HepG2 (cell line): ENCODE measurements around the gene USP5. TPM values are rescaled to one million over a fixed set of nuclear protein-coding genes. Genes with fewer than 3 reads are reported as not detected.

Source experiments
- ATF7 ChIP-seq, 2 experiments: fragments of 450-650 bp in 1 of 2; sonication (generic) in 1 of 2; formaldehyde crosslinking in 1 of 2; IDR thresholded peaks; 2 replicates each; pipeline versions ENCODE4 v1.4.0 to v1.6.1; 2016 to 2020; ENCODE audit warnings: antibody characterized with exemption in 1 of 2, mild to moderate bottlenecking in 1 of 2, missing genetic modification reagents in 1 of 2
- ATF7-NPFF ChIP-seq: sonication (generic); formaldehyde crosslinking; IDR thresholded peaks from 2 replicates; pipeline ENCODE4 v1.8.1; 2023; ENCODE audit warnings: mild to moderate bottlenecking, low read depth, missing genetic modification reagents, moderate library complexity
- CBX1 ChIP-seq: IDR thresholded peaks from one replicate; pipeline ENCODE4 v1.6.1; 2016; ENCODE audit warnings: antibody characterized with exemption, low read depth
- HDAC2 ChIP-seq: sonication (generic); formaldehyde crosslinking; IDR thresholded peaks from 2 replicates; pipeline ENCODE4 v1.4.0; 2020; ENCODE audit warnings: missing genetic modification reagents
- MLLT10 ChIP-seq: sonication (generic); formaldehyde crosslinking; IDR thresholded peaks from 2 replicates; pipeline ENCODE4 v1.4.0; 2020; ENCODE audit warnings: missing genetic modification reagents
- MTF2 ChIP-seq: sonication (generic); formaldehyde crosslinking; IDR thresholded peaks from 2 replicates; pipeline ENCODE4 v1.5.0; 2020; ENCODE audit warnings: missing genetic modification reagents, borderline replicate concordance
- RAD51 ChIP-seq: fragments of 450-650 bp; IDR thresholded peaks from 2 replicates; pipeline ENCODE4 v1.6.1; 2016; ENCODE audit warnings: borderline replicate concordance
- TCF7L2 ChIP-seq: IDR thresholded peaks from 2 replicates; pipeline ENCODE4 v1.6.1; 2011; ENCODE audit warnings: mild to moderate bottlenecking, low read depth, low read length, moderate library complexity
- TEAD2 ChIP-seq: sonication (generic); formaldehyde crosslinking; IDR thresholded peaks from 2 replicates; pipeline ENCODE4 v1.9.0; 2021; ENCODE audit warnings: missing genetic modification reagents
- TGIF2 ChIP-seq: IDR thresholded peaks from 2 replicates; pipeline ENCODE4 v1.6.1; 2016; ENCODE audit warnings: control low read depth, missing compliant biosample characterization
- ZNF263 ChIP-seq: sonication (generic); formaldehyde crosslinking; IDR thresholded peaks from 2 replicates; pipeline ENCODE4 v1.4.0; 2020; ENCODE audit warnings: missing genetic modification reagents
- ZNF598 ChIP-seq: sonication (generic); formaldehyde crosslinking; IDR thresholded peaks from 2 replicates; pipeline ENCODE4 v1.5.1; 2020; ENCODE audit warnings: mild to moderate bottlenecking, missing genetic modification reagents, borderline replicate concordance
- polyA plus RNA-seq, 8 experiments: library from polyadenylated mRNA; depleted of rRNA in 3 of 8; stranded (reverse) in 7 of 8; unstranded in 1 of 8; fragments of >200 nt; fragmentation: Illumina TruSeq in 4 of 8; extraction: Trizol in 4 of 8; gene quantifications; 2 replicates each; pipeline versions ENCODE4 v1.2.1 to v1.2.3, GENCODE V29; 2011 to 2016; ENCODE audit warnings: low read depth in 4 of 8, missing spikeins in 1 of 8, mixed read lengths in 1 of 8; ENCODE audit not compliant: insufficient read depth in 1 of 8
- total RNA-seq, 5 experiments: library from RNA; depleted of rRNA; stranded (reverse); fragments of >200 nt; fragmentation: Illumina TruSeq; extraction: Trizol; gene quantifications; 2 replicates each; pipeline ENCODE4 v1.2.3, GENCODE V29; 2016; ENCODE audit warnings: low read depth in 1 of 5
- TF ChIP-seq, protein P1 (sequence below), 2 experiments: sonication (generic) in 1 of 2; formaldehyde crosslinking in 1 of 2; IDR thresholded peaks; 2 replicates each; pipeline versions ENCODE4 v1.5.1 to v1.6.1; 2011 to 2020; ENCODE audit warnings: borderline replicate concordance in 1 of 2, low read depth in 1 of 2, low read length in 1 of 2, mild to moderate bottlenecking in 1 of 2, missing genetic modification reagents in 1 of 2, moderate library complexity in 1 of 2
- TF ChIP-seq, protein P2 (sequence below): sonication (generic); formaldehyde crosslinking; IDR thresholded peaks from 2 replicates; pipeline ENCODE4 v1.8.0; 2022; ENCODE audit warnings: missing genetic modification reagents, mild to moderate bottlenecking, inconsistent platforms, borderline replicate concordance
- TF ChIP-seq, protein P3 (sequence below): sonication (generic); formaldehyde crosslinking; IDR thresholded peaks from 2 replicates; pipeline ENCODE4 v1.8.0; 2022; ENCODE audit warnings: missing genetic modification reagents, low read depth, mild to moderate bottlenecking, borderline replicate concordance
- TF ChIP-seq, protein P4 (sequence below): sonication (generic); formaldehyde crosslinking; IDR thresholded peaks from 2 replicates; pipeline ENCODE4 v1.5.0; 2020; ENCODE audit warnings: mild to moderate bottlenecking, missing genetic modification reagents, borderline replicate concordance

The USP5 gene
- total and polyA plus RNA-seq, 2 of the 13 experiments (the other 11 are each of a cell fraction or from before 2014, with no cell fraction given): 39.6 to 56.0 TPM

DNA sequence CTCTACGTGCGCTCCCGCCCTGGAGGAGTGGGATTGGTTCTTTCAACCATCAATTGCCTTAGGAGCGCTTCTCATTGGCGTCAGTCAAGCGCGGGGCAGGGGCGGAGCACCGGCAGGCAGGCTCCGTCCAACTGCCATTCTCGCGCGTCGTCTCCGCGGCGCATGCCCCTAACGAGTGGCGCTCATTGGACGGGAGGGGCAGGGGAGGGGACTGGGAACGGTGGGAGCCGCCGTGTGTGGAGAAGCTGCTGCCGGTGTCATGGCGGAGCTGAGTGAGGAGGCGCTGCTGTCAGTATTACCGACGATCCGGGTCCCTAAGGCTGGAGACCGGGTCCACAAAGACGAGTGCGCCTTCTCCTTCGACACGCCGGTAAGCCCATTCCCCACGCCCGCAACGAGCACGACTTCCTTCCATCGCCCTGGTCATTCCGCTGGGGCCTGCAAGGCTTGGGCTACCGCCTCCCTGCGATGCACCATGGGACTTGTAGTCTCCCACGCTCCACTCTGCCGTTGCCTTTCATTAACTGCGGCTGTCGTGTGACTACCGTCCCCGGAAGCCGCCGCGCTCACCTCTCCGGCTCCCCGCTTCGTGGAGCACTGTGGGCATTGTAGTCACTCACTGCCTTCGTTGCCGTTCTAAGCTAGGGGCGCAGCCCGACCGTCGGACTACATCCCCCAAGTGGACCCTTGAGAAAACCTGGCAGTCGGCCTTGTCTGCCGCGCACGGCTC lies at the start of gene USP5 (continued):
- TF ChIP-seq, protein P1, sequence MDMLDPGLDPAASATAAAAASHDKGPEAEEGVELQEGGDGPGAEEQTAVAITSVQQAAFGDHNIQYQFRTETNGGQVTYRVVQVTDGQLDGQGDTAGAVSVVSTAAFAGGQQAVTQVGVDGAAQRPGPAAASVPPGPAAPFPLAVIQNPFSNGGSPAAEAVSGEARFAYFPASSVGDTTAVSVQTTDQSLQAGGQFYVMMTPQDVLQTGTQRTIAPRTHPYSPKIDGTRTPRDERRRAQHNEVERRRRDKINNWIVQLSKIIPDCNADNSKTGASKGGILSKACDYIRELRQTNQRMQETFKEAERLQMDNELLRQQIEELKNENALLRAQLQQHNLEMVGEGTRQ (IDR thresholded peaks at IDR 0.05; ENCODE audit: low read depth, low read length): no peak; the same call in 1 of the 2 replicates
- TF ChIP-seq, protein P1 (CRISPR knock-in tag; IDR thresholded peaks at IDR 0.05; ENCODE audit: borderline replicate concordance): peak; percentile 73
- TF ChIP-seq CBX1: no peak
- no peak for TF ChIP-seq TCF7L2
- TF ChIP-seq, protein P2, sequence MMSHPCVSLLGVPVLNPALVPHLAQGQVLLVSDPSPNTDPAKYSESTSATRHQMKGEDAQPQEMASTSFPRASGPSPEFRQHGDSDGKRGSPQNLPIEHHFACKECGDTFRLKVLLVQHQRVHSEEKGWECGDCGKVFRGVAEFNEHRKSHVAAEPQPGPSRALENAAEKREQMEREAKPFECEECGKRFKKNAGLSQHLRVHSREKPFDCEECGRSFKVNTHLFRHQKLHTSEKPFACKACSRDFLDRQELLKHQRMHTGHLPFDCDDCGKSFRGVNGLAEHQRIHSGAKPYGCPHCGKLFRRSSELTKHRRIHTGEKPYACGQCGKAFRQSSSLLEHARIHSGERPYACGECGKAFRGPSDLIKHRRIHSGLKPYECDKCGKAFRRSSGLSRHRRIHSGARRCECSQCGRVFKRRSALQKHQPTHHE (CRISPR knock-in tag): 0 out of 2 replicates have a peak, but pooled peaks have one; percentile 63
- no peak; the same call in 1 of the 2 replicates for TF ChIP-seq HDAC2 (CRISPR knock-in tag)
- TF ChIP-seq MLLT10 (CRISPR knock-in tag): no peak
- TF ChIP-seq, protein P3, sequence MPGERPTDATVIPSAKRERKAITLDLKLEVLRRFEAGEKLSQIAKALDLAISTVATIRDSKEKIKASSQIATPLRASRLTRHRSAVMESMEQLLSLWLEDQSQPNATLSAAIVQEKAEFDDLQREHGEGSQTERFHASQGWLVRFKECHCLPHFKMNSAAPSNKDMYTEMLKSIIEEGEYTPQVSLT (CRISPR knock-in tag): no peak; the same call in 1 of the 2 replicates
- TF ChIP-seq RAD51: no peak
- TF ChIP-seq ZNF263 (CRISPR knock-in tag): peak; percentile 54; the same call in 1 of the 2 replicates
- TF ChIP-seq TGIF2 (CRISPR knock-in tag): 0 out of 2 replicates have a peak, but pooled peaks have one; percentile 4
- TF ChIP-seq ZNF598 (CRISPR knock-in tag): 0 out of 2 replicates have a peak, but pooled peaks have one; percentile 6
- TF ChIP-seq MTF2 (CRISPR knock-in tag): no peak; the same call in 1 of the 2 replicates
- TF ChIP-seq TEAD2: no peak
- no peak for TF ChIP-seq ATF7-NPFF
- TF ChIP-seq, protein P4, sequence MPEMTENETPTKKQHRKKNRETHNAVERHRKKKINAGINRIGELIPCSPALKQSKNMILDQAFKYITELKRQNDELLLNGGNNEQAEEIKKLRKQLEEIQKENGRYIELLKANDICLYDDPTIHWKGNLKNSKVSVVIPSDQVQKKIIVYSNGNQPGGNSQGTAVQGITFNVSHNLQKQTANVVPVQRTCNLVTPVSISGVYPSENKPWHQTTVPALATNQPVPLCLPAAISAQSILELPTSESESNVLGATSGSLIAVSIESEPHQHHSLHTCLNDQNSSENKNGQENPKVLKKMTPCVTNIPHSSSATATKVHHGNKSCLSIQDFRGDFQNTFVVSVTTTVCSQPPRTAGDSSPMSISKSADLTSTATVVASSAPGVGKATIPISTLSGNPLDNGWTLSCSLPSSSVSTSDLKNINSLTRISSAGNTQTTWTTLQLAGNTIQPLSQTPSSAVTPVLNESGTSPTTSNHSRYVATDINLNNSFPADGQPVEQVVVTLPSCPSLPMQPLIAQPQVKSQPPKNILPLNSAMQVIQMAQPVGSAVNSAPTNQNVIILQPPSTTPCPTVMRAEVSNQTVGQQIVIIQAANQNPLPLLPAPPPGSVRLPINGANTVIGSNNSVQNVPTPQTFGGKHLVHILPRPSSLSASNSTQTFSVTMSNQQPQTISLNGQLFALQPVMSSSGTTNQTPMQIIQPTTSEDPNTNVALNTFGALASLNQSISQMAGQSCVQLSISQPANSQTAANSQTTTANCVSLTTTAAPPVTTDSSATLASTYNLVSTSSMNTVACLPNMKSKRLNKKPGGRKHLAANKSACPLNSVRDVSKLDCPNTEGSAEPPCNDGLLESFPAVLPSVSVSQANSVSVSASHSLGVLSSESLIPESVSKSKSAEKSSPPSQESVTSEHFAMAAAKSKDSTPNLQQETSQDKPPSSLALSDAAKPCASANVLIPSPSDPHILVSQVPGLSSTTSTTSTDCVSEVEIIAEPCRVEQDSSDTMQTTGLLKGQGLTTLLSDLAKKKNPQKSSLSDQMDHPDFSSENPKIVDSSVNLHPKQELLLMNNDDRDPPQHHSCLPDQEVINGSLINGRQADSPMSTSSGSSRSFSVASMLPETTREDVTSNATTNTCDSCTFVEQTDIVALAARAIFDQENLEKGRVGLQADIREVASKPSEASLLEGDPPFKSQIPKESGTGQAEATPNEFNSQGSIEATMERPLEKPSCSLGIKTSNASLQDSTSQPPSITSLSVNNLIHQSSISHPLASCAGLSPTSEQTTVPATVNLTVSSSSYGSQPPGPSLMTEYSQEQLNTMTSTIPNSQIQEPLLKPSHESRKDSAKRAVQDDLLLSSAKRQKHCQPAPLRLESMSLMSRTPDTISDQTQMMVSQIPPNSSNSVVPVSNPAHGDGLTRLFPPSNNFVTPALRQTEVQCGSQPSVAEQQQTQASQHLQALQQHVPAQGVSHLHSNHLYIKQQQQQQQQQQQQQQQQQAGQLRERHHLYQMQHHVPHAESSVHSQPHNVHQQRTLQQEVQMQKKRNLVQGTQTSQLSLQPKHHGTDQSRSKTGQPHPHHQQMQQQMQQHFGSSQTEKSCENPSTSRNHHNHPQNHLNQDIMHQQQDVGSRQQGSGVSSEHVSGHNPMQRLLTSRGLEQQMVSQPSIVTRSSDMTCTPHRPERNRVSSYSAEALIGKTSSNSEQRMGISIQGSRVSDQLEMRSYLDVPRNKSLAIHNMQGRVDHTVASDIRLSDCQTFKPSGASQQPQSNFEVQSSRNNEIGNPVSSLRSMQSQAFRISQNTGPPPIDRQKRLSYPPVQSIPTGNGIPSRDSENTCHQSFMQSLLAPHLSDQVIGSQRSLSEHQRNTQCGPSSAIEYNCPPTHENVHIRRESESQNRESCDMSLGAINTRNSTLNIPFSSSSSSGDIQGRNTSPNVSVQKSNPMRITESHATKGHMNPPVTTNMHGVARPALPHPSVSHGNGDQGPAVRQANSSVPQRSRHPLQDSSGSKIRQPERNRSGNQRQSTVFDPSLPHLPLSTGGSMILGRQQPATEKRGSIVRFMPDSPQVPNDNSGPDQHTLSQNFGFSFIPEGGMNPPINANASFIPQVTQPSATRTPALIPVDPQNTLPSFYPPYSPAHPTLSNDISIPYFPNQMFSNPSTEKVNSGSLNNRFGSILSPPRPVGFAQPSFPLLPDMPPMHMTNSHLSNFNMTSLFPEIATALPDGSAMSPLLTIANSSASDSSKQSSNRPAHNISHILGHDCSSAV (CRISPR knock-in tag): no peak
- TF ChIP-seq ATF7 (IDR thresholded peaks at IDR 0.05): no peak
- TF ChIP-seq ATF7 (CRISPR knock-in tag; IDR thresholded peaks at IDR 0.05): peak; percentile 53; the same call in 1 of the 2 replicates
